Measurements from ENCODE around the gene SLC6A1.

DNA sequence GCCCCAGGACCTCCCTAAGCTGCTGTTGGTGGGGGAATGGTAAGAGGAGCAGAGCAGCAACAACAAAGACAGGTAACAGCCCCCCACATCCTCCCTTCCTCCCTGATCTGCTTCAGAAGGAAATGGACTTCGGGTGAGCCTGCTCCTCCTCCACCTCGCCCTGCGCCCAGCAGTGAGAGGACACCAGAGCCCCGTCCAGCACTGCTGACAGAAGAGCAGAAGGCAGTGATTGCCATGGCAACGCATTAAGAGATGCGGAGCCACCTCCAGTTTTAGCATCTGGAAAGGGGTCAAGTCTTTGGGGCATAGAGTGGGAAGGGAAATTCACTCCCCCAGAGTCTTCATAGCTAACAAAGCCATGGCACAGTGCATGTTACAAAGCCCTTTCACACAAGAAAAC, 84.2 kb downstream of the SLC6A1 start:
- no peak for TF ChIP-seq ZSCAN20 (CRISPR knock-in tag; IDR thresholded peaks at IDR 0.05)
- no peak for TF ChIP-seq FOXS1 (CRISPR knock-in tag; IDR thresholded peaks at IDR 0.05)
- no peak for TF ChIP-seq E2F6 (IDR thresholded peaks at IDR 0.05; ENCODE audit: borderline replicate concordance, low read depth)
- no peak for TF ChIP-seq JUN (IDR thresholded peaks at IDR 0.05)
- TF ChIP-seq NFE2L2 (conservative IDR thresholded peaks at IDR 0.05; ENCODE audit: low read length), result no peak
- TF ChIP-seq RARB (CRISPR knock-in tag; IDR thresholded peaks at IDR 0.05), result no peak
- TF ChIP-seq CTCF (IDR thresholded peaks at IDR 0.05), result no peak

Measured in A549 (cell line).